HepG2 (cell line): ENCODE measurements around the gene ZNF213. TPM values are rescaled to one million over a fixed set of nuclear protein-coding genes. Genes with fewer than 3 reads are reported as not detected.

Source experiments
- KLF13 ChIP-seq: sonication (generic); formaldehyde crosslinking; IDR thresholded peaks from 2 replicates; pipeline ENCODE4 v1.4.0; 2020; ENCODE audit warnings: mild to moderate bottlenecking, missing genetic modification reagents
- NFYB ChIP-seq: sonication (generic); formaldehyde crosslinking; IDR thresholded peaks from 2 replicates; pipeline ENCODE4 v1.4.0; 2020; ENCODE audit warnings: missing genetic modification reagents
- PCBP1 ChIP-seq: fragments of 200-400 bp; formaldehyde crosslinking; IDR thresholded peaks from 2 replicates; pipeline ENCODE4 v1.6.1; 2017; ENCODE audit warnings: mild to moderate bottlenecking, low read depth, low read length, borderline replicate concordance
- RBM39 ChIP-seq: fragments of 200-400 bp; formaldehyde crosslinking; IDR thresholded peaks from one replicate; pipeline ENCODE4 v1.6.1; 2018; ENCODE audit warnings: antibody characterized with exemption, mild to moderate bottlenecking, low read depth, low read length; ENCODE audit not compliant: poor library complexity, severe bottlenecking
- STAT5B ChIP-seq: sonication (generic); formaldehyde crosslinking; IDR thresholded peaks from 2 replicates; pipeline ENCODE4 v1.4.0; 2020; ENCODE audit warnings: missing genetic modification reagents
- SYNCRIP ChIP-seq: fragments of 200-400 bp; formaldehyde crosslinking; IDR thresholded peaks from 2 replicates; pipeline ENCODE4 v1.6.1; 2018; ENCODE audit warnings: mild to moderate bottlenecking, low read depth, low read length; ENCODE audit not compliant: insufficient read depth
- TAF1 ChIP-seq: sonication (generic); formaldehyde crosslinking; IDR thresholded peaks from 2 replicates; pipeline ENCODE4 v1.4.0; 2020; ENCODE audit warnings: missing genetic modification reagents
- ZKSCAN1 ChIP-seq: fragments of 150-350 bp; IDR thresholded peaks from 2 replicates; pipeline ENCODE4 v1.6.1; 2014; ENCODE audit warnings: low read length
- ZNF432 ChIP-seq: sonication (generic); formaldehyde crosslinking; IDR thresholded peaks from 2 replicates; pipeline ENCODE4 v1.5.0; 2020; ENCODE audit warnings: missing genetic modification reagents, mild to moderate bottlenecking, borderline replicate concordance
- ZNF546 ChIP-seq: sonication (generic); formaldehyde crosslinking; conservative IDR thresholded peaks from 2 replicates; pipeline ENCODE4 v1.8.1; 2023; ENCODE audit warnings: mild to moderate bottlenecking, missing genetic modification reagents
- ZNF839 ChIP-seq: sonication (generic); formaldehyde crosslinking; IDR thresholded peaks from 2 replicates; pipeline ENCODE4 v1.4.0; 2020; ENCODE audit warnings: missing genetic modification reagents, mild to moderate bottlenecking, borderline replicate concordance
- ZNF883 ChIP-seq: sonication (generic); formaldehyde crosslinking; IDR thresholded peaks from 2 replicates; pipeline ENCODE4 v1.5.1; 2020; ENCODE audit warnings: mild to moderate bottlenecking, missing genetic modification reagents; ENCODE audit errors: not compliant biosample characterization
- ZSCAN29 ChIP-seq: sonication (generic); formaldehyde crosslinking; conservative IDR thresholded peaks from 2 replicates; pipeline ENCODE4 v1.4.0; 2020; ENCODE audit warnings: mild to moderate bottlenecking, missing genetic modification reagents
- polyA plus RNA-seq, 8 experiments: library from polyadenylated mRNA; depleted of rRNA in 3 of 8; stranded (reverse) in 7 of 8; unstranded in 1 of 8; fragments of >200 nt; fragmentation: Illumina TruSeq in 4 of 8; extraction: Trizol in 4 of 8; gene quantifications; 2 replicates each; pipeline versions ENCODE4 v1.2.1 to v1.2.3, GENCODE V29; 2011 to 2016; ENCODE audit warnings: low read depth in 4 of 8, missing spikeins in 1 of 8, mixed read lengths in 1 of 8; ENCODE audit not compliant: insufficient read depth in 1 of 8
- total RNA-seq, 5 experiments: library from RNA; depleted of rRNA; stranded (reverse); fragments of >200 nt; fragmentation: Illumina TruSeq; extraction: Trizol; gene quantifications; 2 replicates each; pipeline ENCODE4 v1.2.3, GENCODE V29; 2016; ENCODE audit warnings: low read depth in 1 of 5
- TF ChIP-seq, protein P1 (sequence below): sonication (generic); formaldehyde crosslinking; IDR thresholded peaks from one replicate; pipeline ENCODE4 v1.5.1; 2020; ENCODE audit warnings: mild to moderate bottlenecking, missing genetic modification reagents; ENCODE audit errors: not compliant biosample characterization
- TF ChIP-seq, protein P2 (sequence below): sonication (generic); formaldehyde crosslinking; IDR thresholded peaks from 2 replicates; pipeline ENCODE4 v1.5.1; 2020; ENCODE audit warnings: mild to moderate bottlenecking, moderate library complexity, missing genetic modification reagents
- TF ChIP-seq, protein P3 (sequence below): sonication (generic); formaldehyde crosslinking; conservative IDR thresholded peaks from 2 replicates; pipeline ENCODE4 v1.8.0; 2022; ENCODE audit warnings: mild to moderate bottlenecking, moderate library complexity, missing genetic modification reagents

Gene ZNF213
- total and polyA plus RNA-seq, 2 of the 13 experiments (the other 11 are each of a cell fraction or from before 2014, with no cell fraction given), result 0.59 to 0.97 TPM

DNA sequence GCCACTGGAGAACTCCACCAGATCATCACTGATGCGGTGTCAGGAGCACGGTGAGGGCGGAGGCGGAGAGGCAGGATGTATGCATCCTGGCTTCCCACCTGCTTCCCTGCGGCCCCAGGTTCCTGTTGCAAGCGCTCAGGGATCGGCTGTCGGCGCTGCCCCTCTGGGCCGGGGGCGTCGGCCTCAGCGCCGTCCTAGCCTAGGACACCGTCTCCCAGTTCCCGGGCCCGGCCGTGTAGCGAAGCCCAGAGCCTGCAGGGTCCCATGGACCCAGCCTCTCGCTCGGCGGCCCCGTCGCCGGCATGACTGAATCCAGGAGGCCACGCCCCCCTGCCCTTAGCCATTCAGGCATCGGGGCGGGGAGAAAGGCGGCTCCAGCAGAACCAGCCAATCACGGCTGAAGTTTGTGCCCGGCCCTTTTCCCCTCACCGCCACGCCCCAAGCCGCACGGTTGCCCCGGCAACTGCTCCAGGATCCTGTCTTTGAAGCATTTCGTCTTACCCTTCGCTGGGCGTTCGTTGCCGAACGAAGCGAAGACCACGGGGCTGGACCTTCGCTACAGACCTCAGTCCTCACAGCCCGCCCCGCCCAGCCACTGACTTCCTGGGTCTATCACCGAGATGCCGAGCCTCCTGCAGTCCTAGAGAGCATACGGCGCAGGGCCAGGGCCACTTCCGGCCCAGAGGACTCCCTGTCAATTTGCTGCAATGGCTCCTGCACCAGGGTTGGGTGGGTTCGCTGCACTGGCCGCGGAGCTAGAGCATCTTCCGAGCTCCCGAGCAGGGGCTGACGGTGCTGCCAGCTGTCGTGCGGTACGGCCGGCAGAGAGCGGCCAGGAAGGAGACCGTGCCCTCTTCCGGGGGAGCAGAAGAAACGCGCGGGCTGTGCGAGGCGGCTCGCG, 10.6 kb upstream of the ZNF213 start (continued):
- no peak for TF ChIP-seq ZNF546 (CRISPR knock-in tag)
- no peak for TF ChIP-seq ZNF432 (CRISPR knock-in tag)
- no peak; the same call in 1 of the 2 replicates for TF ChIP-seq ZNF839
- TF ChIP-seq, protein P1, sequence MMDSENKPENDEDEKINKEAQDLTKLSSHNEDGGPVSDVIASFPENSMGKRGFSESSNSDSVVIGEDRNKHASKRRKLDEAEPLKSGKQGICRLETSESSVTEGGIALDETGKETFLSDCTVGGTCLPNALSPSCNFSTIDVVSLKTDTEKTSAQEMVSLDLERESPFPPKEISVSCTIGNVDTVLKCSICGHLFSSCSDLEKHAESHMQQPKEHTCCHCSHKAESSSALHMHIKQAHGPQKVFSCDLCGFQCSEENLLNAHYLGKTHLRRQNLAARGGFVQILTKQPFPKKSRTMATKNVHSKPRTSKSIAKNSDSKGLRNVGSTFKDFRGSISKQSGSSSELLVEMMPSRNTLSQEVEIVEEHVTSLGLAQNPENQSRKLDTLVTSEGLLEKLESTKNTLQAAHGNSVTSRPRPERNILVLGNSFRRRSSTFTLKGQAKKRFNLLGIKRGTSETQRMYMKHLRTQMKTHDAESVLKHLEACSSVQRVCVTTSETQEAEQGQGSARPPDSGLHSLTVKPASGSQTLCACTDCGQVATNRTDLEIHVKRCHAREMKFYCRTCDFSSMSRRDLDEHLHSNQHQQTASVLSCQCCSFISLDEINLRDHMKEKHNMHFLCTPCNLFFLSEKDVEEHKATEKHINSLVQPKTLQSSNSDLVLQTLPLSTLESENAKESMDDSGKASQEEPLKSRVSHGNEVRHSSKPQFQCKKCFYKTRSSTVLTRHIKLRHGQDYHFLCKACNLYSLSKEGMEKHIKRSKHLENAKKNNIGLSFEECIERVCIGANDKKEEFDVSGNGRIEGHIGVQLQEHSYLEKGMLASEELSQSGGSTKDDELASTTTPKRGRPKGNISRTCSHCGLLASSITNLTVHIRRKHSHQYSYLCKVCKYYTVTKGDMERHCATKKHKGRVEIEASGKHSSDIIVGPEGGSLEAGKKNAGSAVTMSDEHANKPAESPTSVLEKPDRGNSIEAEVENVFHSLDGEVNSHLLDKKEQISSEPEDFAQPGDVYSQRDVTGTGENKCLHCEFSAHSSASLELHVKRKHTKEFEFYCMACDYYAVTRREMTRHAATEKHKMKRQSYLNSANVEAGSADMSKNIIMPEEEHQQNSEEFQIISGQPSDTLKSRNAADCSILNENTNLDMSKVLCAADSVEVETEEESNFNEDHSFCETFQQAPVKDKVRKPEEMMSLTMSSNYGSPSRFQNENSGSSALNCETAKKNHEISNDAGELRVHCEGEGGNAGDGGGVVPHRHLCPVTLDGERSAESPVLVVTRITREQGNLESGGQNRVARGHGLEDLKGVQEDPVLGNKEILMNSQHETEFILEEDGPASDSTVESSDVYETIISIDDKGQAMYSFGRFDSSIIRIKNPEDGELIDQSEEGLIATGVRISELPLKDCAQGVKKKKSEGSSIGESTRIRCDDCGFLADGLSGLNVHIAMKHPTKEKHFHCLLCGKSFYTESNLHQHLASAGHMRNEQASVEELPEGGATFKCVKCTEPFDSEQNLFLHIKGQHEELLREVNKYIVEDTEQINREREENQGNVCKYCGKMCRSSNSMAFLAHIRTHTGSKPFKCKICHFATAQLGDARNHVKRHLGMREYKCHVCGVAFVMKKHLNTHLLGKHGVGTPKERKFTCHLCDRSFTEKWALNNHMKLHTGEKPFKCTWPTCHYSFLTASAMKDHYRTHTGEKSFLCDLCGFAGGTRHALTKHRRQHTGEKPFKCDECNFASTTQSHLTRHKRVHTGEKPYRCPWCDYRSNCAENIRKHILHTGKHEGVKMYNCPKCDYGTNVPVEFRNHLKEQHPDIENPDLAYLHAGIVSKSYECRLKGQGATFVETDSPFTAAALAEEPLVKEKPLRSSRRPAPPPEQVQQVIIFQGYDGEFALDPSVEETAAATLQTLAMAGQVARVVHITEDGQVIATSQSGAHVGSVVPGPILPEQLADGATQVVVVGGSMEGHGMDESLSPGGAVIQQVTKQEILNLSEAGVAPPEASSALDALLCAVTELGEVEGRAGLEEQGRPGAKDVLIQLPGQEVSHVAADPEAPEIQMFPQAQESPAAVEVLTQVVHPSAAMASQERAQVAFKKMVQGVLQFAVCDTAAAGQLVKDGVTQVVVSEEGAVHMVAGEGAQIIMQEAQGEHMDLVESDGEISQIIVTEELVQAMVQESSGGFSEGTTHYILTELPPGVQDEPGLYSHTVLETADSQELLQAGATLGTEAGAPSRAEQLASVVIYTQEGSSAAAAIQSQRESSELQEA, result peak; percentile 43
- no peak for TF ChIP-seq ZKSCAN1
- TF ChIP-seq, protein P2, sequence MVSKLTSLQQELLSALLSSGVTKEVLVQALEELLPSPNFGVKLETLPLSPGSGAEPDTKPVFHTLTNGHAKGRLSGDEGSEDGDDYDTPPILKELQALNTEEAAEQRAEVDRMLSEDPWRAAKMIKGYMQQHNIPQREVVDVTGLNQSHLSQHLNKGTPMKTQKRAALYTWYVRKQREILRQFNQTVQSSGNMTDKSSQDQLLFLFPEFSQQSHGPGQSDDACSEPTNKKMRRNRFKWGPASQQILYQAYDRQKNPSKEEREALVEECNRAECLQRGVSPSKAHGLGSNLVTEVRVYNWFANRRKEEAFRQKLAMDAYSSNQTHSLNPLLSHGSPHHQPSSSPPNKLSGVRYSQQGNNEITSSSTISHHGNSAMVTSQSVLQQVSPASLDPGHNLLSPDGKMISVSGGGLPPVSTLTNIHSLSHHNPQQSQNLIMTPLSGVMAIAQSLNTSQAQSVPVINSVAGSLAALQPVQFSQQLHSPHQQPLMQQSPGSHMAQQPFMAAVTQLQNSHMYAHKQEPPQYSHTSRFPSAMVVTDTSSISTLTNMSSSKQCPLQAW (CRISPR knock-in tag), result no peak; the same call in none of the 2 replicates
- TF ChIP-seq NFYB (CRISPR knock-in tag), result peak; percentile 74
- TF ChIP-seq ZNF883 (CRISPR knock-in tag), result peak; percentile 77
- TF ChIP-seq RBM39, result peak; percentile 85
- TF ChIP-seq PCBP1, result 0 out of 2 replicates have a peak, but pooled peaks have one; percentile 68
- TF ChIP-seq STAT5B (CRISPR knock-in tag), result no peak
- TF ChIP-seq SYNCRIP, result no peak
- TF ChIP-seq, protein P3, sequence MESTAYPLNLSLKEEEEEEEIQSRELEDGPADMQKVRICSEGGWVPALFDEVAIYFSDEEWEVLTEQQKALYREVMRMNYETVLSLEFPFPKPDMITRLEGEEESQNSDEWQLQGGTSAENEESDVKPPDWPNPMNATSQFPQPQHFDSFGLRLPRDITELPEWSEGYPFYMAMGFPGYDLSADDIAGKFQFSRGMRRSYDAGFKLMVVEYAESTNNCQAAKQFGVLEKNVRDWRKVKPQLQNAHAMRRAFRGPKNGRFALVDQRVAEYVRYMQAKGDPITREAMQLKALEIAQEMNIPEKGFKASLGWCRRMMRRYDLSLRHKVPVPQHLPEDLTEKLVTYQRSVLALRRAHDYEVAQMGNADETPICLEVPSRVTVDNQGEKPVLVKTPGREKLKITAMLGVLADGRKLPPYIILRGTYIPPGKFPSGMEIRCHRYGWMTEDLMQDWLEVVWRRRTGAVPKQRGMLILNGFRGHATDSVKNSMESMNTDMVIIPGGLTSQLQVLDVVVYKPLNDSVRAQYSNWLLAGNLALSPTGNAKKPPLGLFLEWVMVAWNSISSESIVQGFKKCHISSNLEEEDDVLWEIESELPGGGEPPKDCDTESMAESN (CRISPR knock-in tag), result no peak; the same call in 1 of the 2 replicates
- TF ChIP-seq KLF13, result no peak
- TF ChIP-seq ZSCAN29 (CRISPR knock-in tag), result no peak
- TF ChIP-seq TAF1 (CRISPR knock-in tag), result peak; percentile 46; the same call in 1 of the 2 replicates
